A172 (cell line): Measurements from ENCODE around the gene KBTBD8. TPM values are rescaled to one million over a fixed set of nuclear protein-coding genes. Genes with fewer than 3 reads are reported as not detected.

ENCODE experiments used
- DNase-seq: peaks from one replicate; pipeline ENCODE4 v3.0.0-alpha.2; 2015; ENCODE audit warnings: low spot score
- total RNA-seq: library from RNA; depleted of rRNA; stranded (reverse); fragments of >200 nt; shearing (Covaris generic); gene quantifications from 2 replicates; pipeline ENCODE4 v1.2.3, GENCODE V29; 2014; rRNA removed

KBTBD8 gene
- total RNA-seq, result 3.0 and 5.0 TPM in 2 replicates

- peak; percentile 94 for DNase-seq
Observed at GRCh38 chr3:66998113-66998903, at the start of gene KBTBD8. Gene KBTBD8 (plus strand): TSS chr3:66998307. CDS start chr3:66998356, 49 bp downstream.

GRCh38 chr3:66948838-66949237 lies 49.3 kb upstream of the KBTBD8 start:
- DNase-seq, result no peak

GRCh38 chr3:66949898-66950297 lies 48.2 kb upstream of the KBTBD8 start:
- DNase-seq, result no peak

GRCh38 chr3:66952357-66952756 lies 45.8 kb upstream of the KBTBD8 start:
- DNase-seq, result no peak

DNA sequence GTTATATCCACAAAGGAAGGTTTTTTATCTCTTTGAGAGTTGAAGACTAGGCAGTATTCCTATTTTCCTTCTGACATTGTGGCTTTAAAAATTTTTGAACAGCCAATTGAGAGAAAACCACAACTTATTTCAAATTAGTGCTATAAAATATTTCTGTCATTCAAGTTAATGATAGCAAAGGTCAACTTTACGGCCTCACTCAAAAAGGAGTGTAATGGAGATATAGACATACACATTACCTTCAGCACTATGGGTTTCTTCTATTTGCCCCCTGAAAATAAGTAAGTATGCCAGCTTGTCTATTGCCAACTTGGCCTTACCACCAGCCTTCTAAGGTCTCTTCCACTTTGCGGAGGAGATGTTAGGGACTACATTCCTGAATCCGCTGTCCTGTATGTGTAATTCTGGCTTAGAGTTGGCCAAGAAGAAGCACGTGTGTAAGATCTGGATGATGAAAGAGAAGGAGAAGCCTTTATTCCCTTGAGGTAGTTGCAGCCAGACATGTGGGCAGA lies 44.1 kb upstream of the KBTBD8 start:
- no peak for DNase-seq

GRCh38 chr3:66956742-66957141 lies 41.4 kb upstream of the KBTBD8 start:
- DNase-seq, result no peak

DNA sequence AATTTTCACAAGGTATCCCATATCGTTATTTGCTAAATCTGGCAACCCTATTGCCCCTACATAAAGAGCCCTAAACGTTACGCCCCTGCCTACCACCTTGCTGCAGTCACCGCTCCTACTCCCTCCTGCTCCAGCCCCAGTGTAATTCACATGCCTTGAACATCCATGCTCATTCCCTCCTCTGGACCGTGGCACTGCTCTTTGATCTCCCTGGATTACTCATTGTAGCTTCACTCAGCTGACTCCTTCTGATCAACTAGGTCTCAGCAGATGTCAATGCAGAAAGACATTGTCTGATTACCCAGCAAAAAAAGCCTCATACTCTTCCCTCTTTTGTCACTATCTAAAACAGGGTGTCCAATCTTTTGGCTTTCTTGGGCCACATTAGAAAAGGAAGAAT lies 40.7 kb upstream of the KBTBD8 start:
- DNase-seq, result no peak

DNA sequence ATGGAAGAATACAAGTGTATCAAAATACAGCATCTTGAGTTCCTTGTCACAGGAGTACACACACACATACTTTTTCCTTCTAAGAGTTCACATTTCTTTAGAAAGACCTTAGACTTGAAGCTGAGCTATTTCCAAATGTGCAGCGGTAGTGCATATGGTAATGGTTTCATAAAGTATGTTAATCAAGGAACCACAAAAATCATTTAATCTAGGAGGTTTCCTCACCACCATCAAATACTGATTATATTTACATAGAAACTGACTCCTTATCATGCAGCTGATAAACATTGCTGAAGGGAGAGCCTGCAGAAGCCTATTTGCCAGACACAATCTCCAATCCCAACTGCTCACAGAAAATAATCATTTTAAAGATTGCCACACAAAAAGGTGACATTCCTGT lies 40.0 kb upstream of the KBTBD8 start:
- DNase-seq, result no peak

GRCh38 chr3:66962664-66963063 lies 35.4 kb upstream of the KBTBD8 start:
- DNase-seq, result no peak

DNA sequence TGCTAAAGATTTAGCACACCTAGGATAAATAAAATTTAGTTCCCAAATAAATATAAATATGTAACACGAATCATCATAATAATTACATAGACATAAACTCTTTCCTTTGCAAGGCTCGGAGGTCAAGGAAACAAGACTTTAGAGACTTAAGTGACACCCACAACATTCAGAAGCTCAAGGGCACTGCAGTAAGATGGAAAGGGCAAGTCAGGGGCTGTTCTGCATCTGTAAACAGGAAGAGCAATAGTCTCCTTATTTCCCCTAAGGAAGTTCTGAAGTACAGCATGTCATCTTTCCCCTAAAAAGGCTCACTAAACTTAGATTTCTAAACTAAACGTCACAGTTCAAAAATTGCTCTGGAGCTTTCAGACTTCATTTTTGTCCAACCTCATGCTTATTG lies 26.9 kb upstream of the KBTBD8 start:
- DNase-seq, result no peak

- peak; percentile 65 for DNase-seq
Observed at GRCh38 chr3:66971891-66972551, 26.1 kb upstream of the KBTBD8 start.

DNA sequence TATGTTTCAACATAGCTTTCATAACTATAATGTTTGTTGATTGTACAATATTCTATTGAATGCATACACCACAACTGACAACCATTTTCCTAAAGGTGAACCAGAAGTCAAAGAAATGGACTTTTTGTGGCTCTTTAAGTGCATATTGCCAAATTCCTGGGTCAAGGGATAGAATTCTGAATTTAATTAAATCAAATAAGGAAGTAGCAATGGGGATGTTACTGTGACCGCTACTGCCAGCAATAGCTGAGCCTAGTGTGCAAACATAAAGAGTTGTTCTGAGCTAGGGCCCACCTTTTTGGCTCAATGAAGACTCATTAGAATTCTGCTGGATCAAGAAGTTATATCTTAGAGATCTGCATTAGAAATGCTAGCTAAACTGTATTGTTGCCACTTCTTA lies 17.3 kb upstream of the KBTBD8 start:
- no peak for DNase-seq

DNA sequence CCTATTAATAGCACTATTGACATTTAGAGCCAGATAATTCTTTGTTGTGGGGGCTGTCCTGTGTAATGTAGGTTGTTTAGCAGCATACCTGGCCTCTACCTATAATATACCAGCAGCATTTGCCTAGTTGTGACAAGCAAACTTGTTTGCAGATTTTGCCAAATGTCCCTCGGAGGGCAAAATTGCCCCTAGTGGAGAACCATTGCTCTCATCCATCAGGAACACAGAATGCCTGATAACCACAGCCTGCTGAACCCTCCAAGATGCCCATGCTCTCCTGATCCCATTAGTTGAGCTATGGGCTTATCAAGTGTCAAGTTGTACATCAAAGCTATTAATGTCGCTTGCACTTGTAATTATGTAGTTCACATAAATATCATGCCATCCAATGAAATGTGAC lies 15.0 kb upstream of the KBTBD8 start:
- DNase-seq, result no peak

DNA sequence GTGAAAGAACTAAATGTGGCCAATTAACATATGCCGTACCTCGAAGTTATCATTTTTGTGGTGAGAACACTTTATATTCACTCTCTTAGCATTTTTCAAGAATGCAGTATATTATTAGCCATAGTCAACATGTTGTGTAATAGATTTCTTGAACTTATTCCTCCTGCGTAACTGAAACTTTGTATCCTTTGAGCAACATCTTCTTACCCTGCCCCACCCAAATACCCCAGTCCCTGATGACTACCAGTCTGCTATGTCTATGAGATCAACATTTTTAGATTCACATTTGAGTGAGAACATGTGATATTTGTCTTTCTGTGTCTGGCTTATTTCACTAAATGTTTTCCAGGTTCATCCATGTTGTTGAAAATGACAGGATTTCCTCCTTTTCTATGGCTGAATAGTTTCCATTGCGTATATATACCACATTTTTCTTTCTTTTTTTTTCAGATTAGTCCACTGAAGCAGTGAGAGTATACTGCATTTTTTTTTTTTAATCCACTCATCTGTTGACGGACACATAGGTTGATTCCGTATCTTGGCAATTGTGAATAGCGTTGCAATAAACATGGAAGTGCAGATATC lies 12.7 kb upstream of the KBTBD8 start:
- DNase-seq, result no peak

GRCh38 chr3:66986406-66986805 lies 11.7 kb upstream of the KBTBD8 start:
- DNase-seq, result no peak

- DNase-seq, result no peak
Observed at GRCh38 chr3:66989241-66989640, 8.9 kb upstream of the KBTBD8 start.

DNA sequence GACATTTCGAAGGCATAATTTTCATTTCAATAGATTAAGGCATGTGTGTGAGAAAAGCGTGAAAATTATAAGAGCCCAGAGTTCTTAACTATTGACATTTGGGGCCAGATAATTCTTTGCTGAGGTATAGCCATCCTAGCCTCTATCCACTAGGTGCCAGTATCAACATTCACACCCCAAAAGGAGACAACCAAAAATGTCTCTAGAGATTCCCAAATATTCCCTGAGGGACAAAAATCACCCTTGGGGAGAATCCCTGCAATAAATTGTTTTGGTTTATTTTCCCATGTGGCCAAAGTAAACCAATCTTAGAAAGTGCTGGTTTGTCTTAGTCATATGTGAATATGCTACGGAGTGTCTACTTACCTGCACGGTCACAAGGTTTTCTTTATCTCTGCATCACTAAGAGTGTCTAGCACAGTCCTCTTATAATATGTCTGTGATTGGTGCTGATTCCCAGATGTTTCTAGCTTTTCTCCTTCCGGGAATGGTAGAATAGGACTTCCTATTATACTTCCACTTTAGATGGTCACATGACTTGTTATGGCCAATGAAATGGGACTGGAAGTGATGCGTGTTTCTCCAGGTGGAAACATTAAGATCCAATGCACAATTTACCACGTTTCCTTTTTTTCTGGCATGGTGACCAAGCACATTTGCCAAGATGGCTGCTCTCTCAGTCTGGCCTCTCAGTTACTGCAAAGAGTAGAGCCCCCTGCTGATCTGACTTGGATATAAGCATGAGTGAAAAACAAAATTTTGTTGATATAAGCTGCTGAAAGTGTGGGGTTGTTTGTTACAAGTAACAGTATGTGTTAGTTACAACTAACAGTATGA lies 8.0 kb upstream of the KBTBD8 start:
- peak; percentile 7 for DNase-seq

GRCh38 chr3:66991459-66991858 lies 6.6 kb upstream of the KBTBD8 start:
- DNase-seq, result peak; percentile 71

DNA sequence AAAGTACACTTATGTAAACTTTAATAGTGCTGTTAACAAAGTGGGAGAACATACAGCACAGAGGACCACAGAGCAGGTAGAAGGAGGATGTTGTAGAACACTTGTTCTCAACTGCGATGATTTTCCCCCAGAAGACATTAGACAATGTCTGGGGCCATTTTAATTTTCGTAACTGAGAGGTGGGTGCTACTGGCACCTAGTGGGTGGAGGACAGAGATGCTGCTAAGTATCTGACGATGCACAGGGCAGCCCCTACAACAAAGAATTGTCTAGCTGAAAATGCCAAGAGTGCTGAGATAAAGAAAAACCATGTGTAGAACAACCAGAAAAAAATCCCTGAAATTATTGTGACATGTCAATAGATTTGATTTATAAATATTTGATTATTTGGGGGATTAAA lies 5.0 kb upstream of the KBTBD8 start:
- DNase-seq, result peak; percentile 6

DNA sequence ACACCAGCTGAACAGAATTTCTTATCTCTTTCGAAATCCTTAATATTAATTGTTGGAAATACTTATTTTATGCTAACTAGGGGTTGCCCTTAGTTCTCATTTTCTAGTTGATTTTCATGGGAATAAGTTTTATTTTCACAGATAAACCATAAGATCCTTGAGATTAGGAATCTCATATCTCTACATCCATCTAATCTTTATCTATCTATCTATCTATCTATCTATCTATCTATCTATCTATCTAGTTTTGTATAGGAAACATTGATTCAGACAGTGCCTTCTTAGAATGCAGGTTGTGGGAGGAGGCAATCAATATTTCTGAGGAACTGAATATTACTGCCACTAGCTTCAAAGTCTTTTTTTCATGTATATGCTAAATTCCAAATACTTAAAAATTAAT lies 3.5 kb upstream of the KBTBD8 start:
- DNase-seq, result no peak

GRCh38 chr3:66996696-66997095 lies 1.4 kb upstream of the KBTBD8 start:
- DNase-seq, result no peak

DNA sequence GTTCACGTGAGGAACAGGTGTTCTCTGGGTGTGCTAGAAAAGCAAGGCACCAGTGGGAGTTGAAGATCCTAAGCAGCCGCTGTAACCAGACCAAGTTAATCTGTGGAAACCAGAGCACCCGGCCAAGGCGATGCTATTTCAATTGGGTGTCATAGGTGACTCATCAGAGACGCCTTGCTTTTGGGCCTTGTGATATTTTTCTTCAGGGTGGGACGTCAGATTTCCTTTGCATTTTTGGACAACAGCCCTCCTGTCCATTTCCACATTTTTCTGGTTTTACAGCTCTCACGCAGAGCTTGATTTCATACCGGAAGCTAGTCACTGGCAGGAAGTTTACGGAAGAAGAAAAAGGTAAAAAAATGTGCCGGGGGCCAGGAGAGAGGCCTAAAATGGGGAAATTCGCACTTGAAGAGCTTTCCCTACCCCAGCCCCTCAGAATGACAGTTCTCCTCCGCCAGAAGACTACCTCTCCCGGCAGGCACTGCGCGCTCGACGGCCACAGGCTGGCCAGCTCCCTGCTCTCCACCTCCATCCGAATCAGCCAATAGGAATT lies 471 bp upstream of the KBTBD8 start:
- peak; percentile 47 for DNase-seq
